Effector memory CD8-positive, alpha-beta T cell (primary cell): ENCODE data around the gene PAQR6.

Source experiments
- ATAC-seq: fragments of 150-1000 bp; cut with Tn5 transposase; replicated peaks from 2 replicates; pipeline ENCODE4 v1.10.0; 2021; ENCODE audit warnings: mild to moderate bottlenecking, moderate library complexity
- DNase-seq, 3 experiments: peaks; one replicate each; pipeline ENCODE4 v3.0.0; 2021
- H3K27ac Mint-ChIP-seq, 2 donors: one replicate each; pipeline ENCODE4 v1.8.0; 2022; ENCODE audit warnings: mild to moderate bottlenecking in 2 of 2, mixed read lengths in 2 of 2, moderate library complexity in 2 of 2
- H3K27me3 Mint-ChIP-seq, 2 donors: one replicate each; pipeline ENCODE4 v1.8.0; 2022; ENCODE audit warnings: mixed read lengths in 2 of 2
- H3K36me3 Mint-ChIP-seq: one replicate; pipeline ENCODE4 v1.8.0; 2022; ENCODE audit warnings: mild to moderate bottlenecking, moderate library complexity, mixed read lengths; ENCODE audit not compliant: insufficient read depth
- H3K4me1 Mint-ChIP-seq, 2 donors: one replicate each; pipeline ENCODE4 v1.8.0; 2022; ENCODE audit warnings: low read depth in 2 of 2, mixed read lengths in 2 of 2
- H3K4me3 Mint-ChIP-seq, 2 donors: one replicate each; pipeline ENCODE4 v1.8.0; 2022; ENCODE audit warnings: mild to moderate bottlenecking in 2 of 2, mixed read lengths in 2 of 2, moderate library complexity in 2 of 2
- H3K9me3 Mint-ChIP-seq, 2 donors: one replicate each; pipeline ENCODE4 v1.8.0; 2022; ENCODE audit warnings: mixed read lengths in 2 of 2

The PAQR6 gene

GRCh38 chr1:156214024-156214748 lies 33.7 kb downstream of the PAQR6 start:
- Mint-ChIP-seq H3K27me3 (no peaks in the 10 kb centered on the region), H3K4me3 (peak overlapping the region; percentile 95 to 96), H3K36me3 (peaks cover 24% of the 10 kb centered on the region), H3K9me3 (no peaks in the 10 kb centered on the region), H3K27ac (peak overlapping the region; percentile 90 to 99), H3K4me1 (peaks cover 18 to 22% of the 10 kb centered on the region in 2 donors)
- ATAC-seq (no peak), DNase-seq (no peak)

- peaks cover 17 to 21% of the 10 kb centered on the region in 2 donors for H3K4me1 Mint-ChIP-seq
- peaks cover 25% of the 10 kb centered on the region for H3K36me3 Mint-ChIP-seq
Measured at GRCh38 chr1:156213644-156213966, 34.3 kb downstream of the PAQR6 start.

DNA sequence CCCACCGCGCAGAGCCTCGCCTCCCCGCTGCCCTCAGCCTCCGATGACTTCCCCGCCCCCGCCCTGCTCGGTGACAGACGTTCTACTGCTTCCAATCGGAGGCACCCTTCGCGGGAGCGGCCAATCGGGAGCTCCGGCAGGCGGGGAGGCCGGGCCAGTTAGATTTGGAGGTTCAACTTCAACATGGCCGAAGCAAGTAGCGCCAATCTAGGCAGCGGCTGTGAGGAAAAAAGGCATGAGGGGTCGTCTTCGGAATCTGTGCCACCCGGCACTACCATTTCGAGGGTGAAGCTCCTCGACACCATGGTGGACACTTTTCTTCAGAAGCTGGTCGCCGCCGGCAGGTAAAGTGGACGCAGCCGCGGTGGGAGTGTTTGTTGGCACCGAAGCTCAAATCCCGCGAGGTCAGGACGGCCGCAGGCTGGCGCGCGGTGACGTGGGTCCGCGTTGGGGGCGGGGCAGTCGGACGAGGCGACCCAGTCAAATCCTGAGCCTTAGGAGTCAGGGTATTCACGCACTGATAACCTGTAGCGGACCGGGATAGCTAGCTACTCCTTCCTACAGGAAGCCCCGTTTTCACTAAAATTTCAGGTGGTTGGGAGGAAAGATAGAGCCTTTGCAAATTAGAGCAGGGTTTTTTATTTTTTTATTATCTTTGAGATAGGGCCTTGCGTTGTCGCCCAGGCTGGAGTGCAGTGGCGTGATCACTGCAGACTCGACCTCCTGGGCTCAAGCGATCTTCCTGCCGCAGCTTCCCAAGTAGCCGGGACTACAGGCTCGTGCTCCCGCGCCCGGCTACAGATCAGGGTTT lies 34.8 kb downstream of the PAQR6 start, which contains the start of gene PMF1:
TSS of gene PMF1 (plus strand) at position 175 of the 811 bp plus-strand sequence. CDS start at position 184, 9 bp downstream.
- H3K4me3 Mint-ChIP-seq, result peak within 1 kb of the TSS; percentile 95 to 96
- peak; percentile 94 for ATAC-seq
- H3K9me3 Mint-ChIP-seq, result no peaks in the 10 kb centered on the region
- no peaks in the 10 kb centered on the region for H3K27me3 Mint-ChIP-seq
- peak; percentile 90 to 91 (median 90) for DNase-seq
- peaks cover 31% of the 10 kb centered on the region for H3K36me3 Mint-ChIP-seq
- peaks cover 13 to 19% of the 10 kb centered on the region in 2 donors for H3K4me1 Mint-ChIP-seq
- H3K27ac Mint-ChIP-seq, result peak within 1 kb of the TSS; percentile 97 to 99

More at GRCh38 chr1:156213644-156213966, 34.3 kb downstream of the PAQR6 start:
- DNase-seq, result no peak
- Mint-ChIP-seq H3K9me3 (no peaks in the 10 kb centered on the region), H3K27me3 (no peaks in the 10 kb centered on the region), H3K27ac (peak overlapping the region; percentile 97 to 99), H3K4me3 (peak overlapping the region; percentile 95 to 96)
- no peak for ATAC-seq

GRCh38 chr1:156212130-156212529 lies 35.7 kb downstream of the PAQR6 start:
- no peaks in the 10 kb centered on the region for H3K27me3 Mint-ChIP-seq
- peaks cover 9 to 10% of the 10 kb centered on the region in 2 donors for H3K4me1 Mint-ChIP-seq
- no peak for DNase-seq
- H3K4me3 Mint-ChIP-seq, result peak overlapping the region; percentile 95 to 96
- peaks cover 37% of the 10 kb centered on the region for H3K36me3 Mint-ChIP-seq
- H3K9me3 Mint-ChIP-seq, result no peaks in the 10 kb centered on the region
- peak overlapping the region; percentile 97 to 99 for H3K27ac Mint-ChIP-seq
- ATAC-seq, result no peak

- peaks cover 43% of the 10 kb centered on the region for H3K36me3 Mint-ChIP-seq
Measured at GRCh38 chr1:156211243-156211642, 36.6 kb downstream of the PAQR6 start.

GRCh38 chr1:156204686-156205085 lies 43.2 kb downstream of the PAQR6 start:
- H3K4me1 Mint-ChIP-seq, result peaks cover 9 to 14% of the 10 kb centered on the region in 2 donors
- no peaks in the 10 kb centered on the region for H3K27me3 Mint-ChIP-seq
- no peak for ATAC-seq
- H3K4me3 Mint-ChIP-seq, result no peak overlapping the region
- peaks cover 59% of the 10 kb centered on the region for H3K36me3 Mint-ChIP-seq
- no peak overlapping the region for H3K27ac Mint-ChIP-seq
- no peak for DNase-seq
- no peaks in the 10 kb centered on the region for H3K9me3 Mint-ChIP-seq

More at GRCh38 chr1:156211243-156211642, 36.6 kb downstream of the PAQR6 start:
- Mint-ChIP-seq H3K27ac (peak overlapping the region in 1 of 2 donors; percentile 99), H3K4me3 (peak overlapping the region in 1 of 2 donors; percentile 33), H3K9me3 (no peaks in the 10 kb centered on the region), H3K27me3 (no peaks in the 10 kb centered on the region), H3K4me1 (peaks cover 9 to 10% of the 10 kb centered on the region in 2 donors)
- DNase-seq (no peak), ATAC-seq (no peak)

- H3K9me3 Mint-ChIP-seq, result no peaks in the 10 kb centered on the region
- H3K4me3 Mint-ChIP-seq, result no peak overlapping the region
- peaks cover 23 to 27% of the 10 kb centered on the region in 2 donors for H3K4me1 Mint-ChIP-seq
- peaks cover 57% of the 10 kb centered on the region for H3K36me3 Mint-ChIP-seq
- no peak for DNase-seq
- ATAC-seq, result no peak
- H3K27ac Mint-ChIP-seq, result no peak overlapping the region
- H3K27me3 Mint-ChIP-seq, result no peaks in the 10 kb centered on the region
Measured at GRCh38 chr1:156203331-156203730, 44.5 kb downstream of the PAQR6 start.

DNA sequence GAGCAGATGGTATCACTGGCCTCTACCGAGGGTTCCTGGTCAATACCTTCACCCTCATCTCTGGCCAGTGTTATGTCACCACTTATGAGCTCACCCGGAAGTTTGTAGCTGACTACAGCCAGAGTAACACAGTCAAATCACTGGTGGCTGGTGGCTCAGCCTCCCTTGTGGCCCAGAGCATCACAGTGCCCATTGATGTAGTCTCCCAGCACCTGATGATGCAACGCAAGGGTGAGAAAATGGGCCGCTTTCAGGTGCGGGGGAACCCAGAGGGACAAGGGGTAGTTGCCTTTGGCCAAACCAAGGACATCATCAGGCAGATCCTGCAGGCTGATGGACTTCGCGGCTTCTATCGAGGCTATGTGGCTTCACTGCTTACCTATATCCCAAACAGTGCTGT lies 47.8 kb downstream of the PAQR6 start:
- DNase-seq (no peak), ATAC-seq (no peak)
- Mint-ChIP-seq H3K9me3 (no peaks in the 10 kb centered on the region), H3K27ac (peak overlapping the region; percentile 74 to 85), H3K4me1 (peaks cover 40 to 41% of the 10 kb centered on the region in 2 donors), H3K36me3 (peaks cover 41% of the 10 kb centered on the region), H3K27me3 (no peaks in the 10 kb centered on the region), H3K4me3 (peak overlapping the region in 1 of 2 donors; percentile 12)

- Mint-ChIP-seq H3K27me3 (no peaks in the 10 kb centered on the region), H3K4me3 (peak overlapping the region; percentile 17 to 34), H3K36me3 (peaks cover 37% of the 10 kb centered on the region), H3K27ac (peak overlapping the region; percentile 74 to 85), H3K9me3 (no peaks in the 10 kb centered on the region), H3K4me1 (peaks cover 47 to 48% of the 10 kb centered on the region in 2 donors)
- ATAC-seq, result no peak
- DNase-seq, result no peak
Measured at GRCh38 chr1:156198831-156199349, 49.0 kb downstream of the PAQR6 start.

DNA sequence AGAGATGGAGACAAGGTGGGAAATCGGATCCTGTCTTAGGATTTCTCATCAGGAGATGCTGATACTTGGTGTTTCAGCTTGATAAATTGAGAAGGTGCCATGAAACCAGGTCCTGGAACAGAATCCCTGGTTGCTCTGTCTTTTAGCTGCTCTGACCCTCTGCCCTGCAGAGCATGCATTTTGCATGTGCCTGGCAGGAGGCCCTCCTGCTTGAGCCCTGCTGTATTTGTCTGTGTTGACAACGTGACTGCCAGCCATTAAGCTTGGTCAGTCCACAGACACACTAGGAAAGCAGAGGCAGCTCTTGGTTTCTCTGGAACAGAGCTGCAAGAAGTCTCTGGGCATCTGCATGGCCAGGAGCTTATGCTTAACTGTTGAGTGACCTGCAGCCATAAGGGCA lies 51.4 kb downstream of the PAQR6 start:
- DNase-seq (no peak), ATAC-seq (no peak)
- Mint-ChIP-seq H3K36me3 (peaks cover 40% of the 10 kb centered on the region), H3K4me3 (no peak overlapping the region), H3K9me3 (no peaks in the 10 kb centered on the region), H3K27ac (peak overlapping the region in 1 of 2 donors; percentile 39), H3K4me1 (peaks cover 52 to 54% of the 10 kb centered on the region in 2 donors), H3K27me3 (no peaks in the 10 kb centered on the region)

GRCh38 chr1:156195853-156196252 lies 52.0 kb downstream of the PAQR6 start:
- DNase-seq, result no peak
- Mint-ChIP-seq H3K27ac (peak overlapping the region; percentile 13 to 39), H3K9me3 (no peaks in the 10 kb centered on the region), H3K4me3 (peak overlapping the region in 1 of 2 donors; percentile 100), H3K27me3 (no peaks in the 10 kb centered on the region), H3K4me1 (peaks cover 52 to 54% of the 10 kb centered on the region in 2 donors), H3K36me3 (peaks cover 37% of the 10 kb centered on the region)
- ATAC-seq, result no peak

GRCh38 chr1:156194300-156194652 lies 53.6 kb downstream of the PAQR6 start:
- H3K27me3 Mint-ChIP-seq, result no peaks in the 10 kb centered on the region
- H3K36me3 Mint-ChIP-seq, result peaks cover 23% of the 10 kb centered on the region
- DNase-seq (no peak), ATAC-seq (no peak)
- peak overlapping the region; percentile 92 to 97 for H3K27ac Mint-ChIP-seq
- no peaks in the 10 kb centered on the region for H3K9me3 Mint-ChIP-seq
- H3K4me3 Mint-ChIP-seq, result peak overlapping the region; percentile 97 to 100
- peaks cover 38 to 41% of the 10 kb centered on the region in 2 donors for H3K4me1 Mint-ChIP-seq

DNA sequence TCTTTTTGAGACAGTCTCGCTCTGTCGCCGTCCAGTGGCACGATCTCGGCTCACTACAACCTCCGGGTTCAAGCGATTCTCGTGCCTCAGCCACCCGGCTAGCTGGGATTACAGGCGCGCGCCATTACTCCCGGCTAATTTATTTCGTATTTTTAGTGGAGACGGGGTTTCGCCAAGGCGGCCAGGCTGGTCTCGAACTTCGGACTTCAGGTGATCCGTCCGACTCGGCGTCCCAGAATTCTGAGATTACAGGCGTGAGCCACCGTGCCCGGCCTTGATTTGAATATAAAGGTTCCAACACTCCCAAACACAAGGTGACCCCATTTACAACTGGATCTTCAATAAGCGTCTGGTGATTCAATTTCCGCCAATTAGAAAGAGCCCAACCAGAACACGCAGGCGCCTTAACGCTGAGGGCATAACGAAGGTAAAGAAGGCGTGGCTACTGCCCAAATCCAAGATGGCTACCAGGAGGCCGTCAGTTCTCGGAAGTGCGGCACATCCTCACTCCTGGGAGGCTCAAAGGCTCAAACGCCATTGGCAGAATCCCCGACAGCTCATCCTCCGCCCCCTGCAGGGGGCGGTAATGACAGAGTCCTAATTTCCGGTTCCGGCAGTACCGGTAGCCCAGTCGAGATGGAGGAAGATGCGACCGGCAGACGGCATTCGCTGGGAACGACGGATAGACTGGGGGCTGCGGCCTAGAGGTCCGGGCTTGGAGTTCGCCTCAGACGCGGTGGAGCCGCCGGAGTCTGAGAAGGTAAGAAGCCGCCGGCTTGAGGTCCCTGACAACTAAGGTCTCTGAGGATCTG lies 54.2 kb downstream of the PAQR6 start, which contains the start of gene SLC25A44:
TSS of gene SLC25A44 (plus strand) at position 617 of the 812 bp plus-strand sequence. CDS start 5,744 bp downstream, outside the sequence.
- peak within 1 kb of the TSS; percentile 97 to 100 for H3K4me3 Mint-ChIP-seq

More for the DNA sequence above, 54.2 kb downstream of the PAQR6 start, which contains the start of gene SLC25A44:
- Mint-ChIP-seq H3K27ac (peak within 1 kb of the TSS; percentile 92 to 97), H3K4me1 (peaks cover 33 to 35% of the 10 kb centered on the region in 2 donors), H3K9me3 (no peaks in the 10 kb centered on the region), H3K36me3 (peaks cover 18% of the 10 kb centered on the region), H3K27me3 (no peaks in the 10 kb centered on the region)
- ATAC-seq, result peak; percentile 98
- DNase-seq, result peak; percentile 93 to 99 (median 98)
